GM18868 (cell line): ENCODE data around the gene KLHL14.

Experiments
- ATAC-seq: cut with Tn5 transposase; IDR thresholded peaks from one replicate; pipeline ENCODE4 v1.9.1; 2021; ENCODE audit warnings: mild to moderate bottlenecking, moderate library complexity; ENCODE audit not compliant: unreplicated experiment

The KLHL14 gene

DNA sequence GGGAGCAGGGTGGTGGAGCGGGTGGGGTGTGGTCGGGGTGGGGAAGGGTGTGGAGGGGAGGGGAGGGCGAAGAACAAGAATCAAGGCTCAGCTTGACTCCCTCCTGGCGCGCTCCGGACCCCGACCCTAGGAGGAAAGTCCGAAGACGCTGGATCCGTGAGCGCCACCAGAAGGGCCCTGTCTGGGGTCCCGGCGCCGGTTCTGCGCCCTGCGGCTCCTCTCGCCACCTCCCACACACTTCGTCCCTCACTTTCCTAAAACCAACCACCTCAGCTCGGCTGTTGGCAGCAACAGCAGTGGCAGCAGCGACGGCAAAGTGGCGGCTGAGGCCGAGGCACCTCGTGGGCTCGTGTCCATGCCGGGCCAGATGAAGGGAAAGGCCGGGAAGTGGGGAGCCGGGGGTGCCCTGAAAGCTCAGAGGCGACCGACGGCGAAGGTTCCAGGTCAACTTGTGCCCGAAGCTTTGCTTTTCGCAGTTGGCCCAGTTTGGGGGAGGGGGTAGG is 2.1 kb downstream of the KLHL14 start:
- no peak for ATAC-seq

DNA sequence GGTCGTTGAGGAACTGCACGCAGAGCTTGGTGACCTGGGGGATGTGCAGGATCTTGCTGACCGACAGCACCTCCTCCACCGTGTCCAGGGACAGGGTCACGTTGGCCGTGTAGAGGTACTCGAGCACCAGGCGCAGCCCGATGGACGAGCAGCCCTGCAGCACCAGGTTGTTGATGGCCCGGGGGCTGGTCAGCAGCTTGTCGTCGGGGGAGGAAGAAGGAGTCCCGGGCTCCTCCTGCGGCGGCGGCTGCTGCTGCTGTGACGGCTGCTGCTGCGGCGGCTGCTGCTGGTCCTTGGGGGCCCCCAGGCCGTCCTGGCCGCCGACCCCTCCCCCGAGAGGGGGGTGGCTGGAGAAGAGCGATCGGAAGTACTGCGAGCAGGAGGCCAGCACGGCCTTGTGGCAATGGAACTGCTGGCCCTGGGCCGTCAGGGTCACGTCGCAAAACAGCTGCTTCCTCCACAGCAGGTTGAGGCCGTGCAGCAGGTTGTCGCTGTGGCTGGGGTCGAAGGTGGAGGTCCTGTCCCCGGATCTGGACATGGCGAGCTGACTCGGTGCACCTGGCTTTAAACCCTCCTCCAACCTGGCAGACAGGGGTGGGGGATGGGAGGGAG is 2.7 kb downstream of the KLHL14 start:
- no peak for ATAC-seq

DNA sequence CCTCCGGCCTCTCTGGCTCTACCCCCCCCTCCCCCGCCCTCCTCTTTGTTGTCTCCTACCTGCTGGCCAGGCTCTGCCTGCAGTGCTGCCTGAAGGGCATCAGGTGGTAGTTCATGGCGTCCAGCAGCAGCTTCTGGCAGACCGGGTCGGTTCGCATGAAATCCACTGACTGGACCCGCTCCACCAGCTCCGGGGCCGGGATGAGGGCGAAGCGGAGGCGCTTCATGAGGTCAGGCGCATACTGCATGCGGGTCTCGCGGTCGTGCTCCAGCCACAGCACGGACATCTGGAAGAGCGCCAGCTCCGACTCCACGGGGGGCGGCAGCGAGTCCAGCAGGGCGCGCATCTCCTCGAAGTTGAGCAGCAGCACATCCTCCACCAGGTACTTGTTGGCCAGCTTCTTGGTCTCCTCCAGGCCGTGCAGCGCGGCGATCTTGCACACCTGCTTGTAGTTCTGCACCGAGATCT is 3.2 kb downstream of the KLHL14 start:
- no peak for ATAC-seq

DNA sequence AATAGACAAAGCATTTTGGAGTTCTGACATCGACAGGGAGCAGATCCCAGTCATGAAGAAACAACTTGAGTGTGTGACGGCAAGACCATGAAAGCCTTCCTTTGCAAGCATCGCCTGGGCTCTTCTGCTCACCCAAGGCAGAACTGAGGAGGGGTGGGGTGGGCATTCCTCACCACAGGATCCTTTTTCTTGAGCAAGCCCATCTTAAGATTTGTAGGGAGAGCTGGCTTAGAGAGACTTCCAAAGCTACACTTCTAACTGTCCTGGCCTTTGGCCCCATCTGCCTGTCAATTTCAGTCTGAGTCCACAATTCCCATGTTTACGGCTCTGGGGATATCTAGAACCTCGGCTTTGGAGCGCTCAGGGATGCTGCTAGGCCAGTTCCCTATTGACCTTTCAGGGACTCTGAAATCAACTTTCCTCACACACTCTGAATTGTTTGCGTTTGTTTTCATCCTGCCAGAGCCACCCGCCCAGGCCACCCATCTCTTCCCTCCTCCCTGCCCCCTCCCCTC is 3.7 kb downstream of the KLHL14 start:
- ATAC-seq: no peak

DNA sequence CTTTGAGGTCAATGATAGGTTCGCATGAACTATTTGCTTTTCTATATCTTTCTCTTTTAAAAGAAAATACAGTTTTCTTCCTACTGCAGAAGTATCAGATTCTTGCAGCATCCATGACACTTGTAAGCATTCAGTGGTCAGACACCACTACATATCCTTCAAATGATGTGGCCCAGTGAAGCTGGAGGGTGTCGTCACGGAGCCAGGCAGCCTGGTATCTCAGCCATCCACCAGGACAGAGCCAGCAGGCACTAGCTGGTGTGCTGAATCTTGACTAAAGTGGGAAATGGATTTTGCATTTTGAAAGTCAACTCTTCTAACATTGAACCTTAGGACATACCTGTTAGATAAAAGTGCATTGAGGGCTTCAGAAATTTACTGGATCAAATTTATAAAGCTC is 5.4 kb downstream of the KLHL14 start:
- no peak for ATAC-seq

DNA sequence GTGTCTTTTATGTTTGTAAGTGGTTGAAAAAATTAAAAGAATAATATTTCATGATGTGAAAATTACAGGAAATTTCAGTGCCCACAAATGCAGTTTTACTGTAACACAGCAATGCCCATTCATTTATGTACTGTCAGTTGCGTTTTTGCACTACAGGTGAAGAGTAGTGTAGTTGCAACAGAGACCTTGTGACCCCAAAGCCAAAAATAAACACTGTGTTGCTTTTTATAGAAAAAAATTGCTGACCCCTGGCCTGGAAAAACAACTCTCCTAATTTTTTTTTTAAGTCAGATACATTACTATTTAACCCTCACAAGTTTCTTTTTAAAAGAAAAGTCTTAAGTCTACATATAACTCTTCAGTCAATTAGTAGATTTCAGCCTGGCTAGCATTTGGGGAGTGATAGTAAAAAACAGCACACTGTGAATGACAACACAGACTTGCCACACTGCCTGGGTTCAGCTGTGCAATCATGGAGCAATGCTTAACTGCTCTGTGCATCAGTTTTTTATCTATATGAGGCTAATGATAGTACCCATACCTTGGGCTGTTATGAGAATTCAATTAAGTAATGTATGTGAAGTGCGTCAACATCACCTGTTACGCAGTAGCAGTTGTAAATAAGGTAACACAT is 8.1 kb downstream of the KLHL14 start:
- ATAC-seq: no peak

DNA sequence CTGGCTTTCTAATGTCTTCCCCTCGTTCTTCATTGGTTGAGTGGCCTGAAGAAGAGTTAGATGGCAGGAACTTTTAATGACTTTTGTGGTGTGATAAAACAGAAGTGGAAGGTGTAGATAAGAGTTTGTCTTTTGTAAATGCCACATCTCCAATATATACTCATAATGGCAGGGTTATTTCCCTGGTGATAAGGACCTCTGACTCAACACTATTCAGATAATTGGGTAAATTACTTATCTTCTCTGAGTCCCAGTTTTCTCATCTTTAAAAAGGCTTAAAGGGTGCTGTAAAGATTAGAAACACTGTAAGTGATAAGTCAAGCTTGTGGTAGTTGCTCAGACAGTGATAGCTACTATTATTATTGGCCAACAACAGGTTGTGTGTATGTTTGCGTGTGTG is 9.5 kb downstream of the KLHL14 start:
- no peak for ATAC-seq

DNA sequence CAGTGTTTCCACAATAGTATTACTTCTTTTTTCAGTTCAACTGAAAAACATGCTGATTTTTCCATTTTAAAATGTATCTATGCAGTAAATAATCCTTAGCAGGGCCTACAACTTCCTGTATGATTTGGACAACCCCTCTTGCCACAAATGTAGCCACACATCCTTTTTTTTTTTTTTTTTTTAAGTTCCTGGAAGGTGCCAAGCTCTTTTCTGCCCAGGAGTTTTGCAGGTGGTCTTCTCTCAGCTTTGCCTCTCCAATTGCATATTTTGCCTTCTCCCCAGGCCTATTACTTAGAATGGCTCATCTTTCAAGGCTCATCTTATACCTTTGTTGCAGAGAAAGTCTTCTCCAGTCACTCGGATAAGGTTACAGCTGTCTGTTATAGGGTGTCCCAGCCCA is 11.6 kb downstream of the KLHL14 start:
- no peak for ATAC-seq

DNA sequence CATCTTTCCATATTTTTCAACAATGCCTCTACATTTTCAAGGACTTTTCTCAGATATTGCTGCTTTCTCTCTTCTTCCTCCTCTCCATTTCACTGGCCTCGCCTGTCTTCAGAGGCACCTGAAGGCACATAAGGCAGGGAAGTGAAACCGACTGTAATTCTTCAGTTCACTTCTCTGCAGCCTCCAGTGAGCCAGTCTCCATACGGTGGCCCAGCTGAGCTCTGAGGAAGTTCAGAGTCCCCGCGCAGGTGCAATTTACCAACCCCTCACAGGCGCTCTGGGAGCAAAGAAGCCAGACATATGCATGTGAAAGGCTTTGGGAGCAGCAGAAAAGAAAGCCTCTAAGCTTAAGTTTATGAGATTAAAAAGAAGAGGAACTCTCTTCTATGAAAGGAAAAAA is 12.4 kb downstream of the KLHL14 start:
- ATAC-seq: peak; percentile 99

DNA sequence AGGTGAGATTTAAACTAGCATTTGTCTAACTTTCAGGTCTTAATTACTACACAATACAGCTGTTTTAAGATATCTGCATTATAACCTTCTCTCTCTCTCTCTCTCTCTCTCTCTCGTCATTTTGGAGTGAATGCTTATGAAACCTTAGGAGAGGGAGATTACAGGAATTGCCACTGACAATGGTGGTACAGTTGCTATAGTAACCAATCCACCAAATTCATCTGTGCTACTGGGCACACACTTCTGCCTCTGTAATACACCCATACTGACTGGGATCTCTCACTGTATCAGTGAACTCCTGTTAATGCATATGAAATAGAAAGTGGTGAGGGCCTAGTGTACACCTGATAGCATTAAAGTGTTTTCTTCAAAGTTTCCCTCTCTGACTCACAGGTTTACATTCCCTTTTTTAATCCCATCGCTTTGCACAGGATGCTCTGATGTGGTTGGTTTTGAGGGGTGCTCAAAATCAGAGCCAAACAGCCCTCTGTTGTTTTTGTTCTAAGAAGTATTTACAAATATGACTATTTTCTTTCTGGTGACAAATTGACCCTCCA is 13.1 kb downstream of the KLHL14 start:
- peak; percentile 33 for ATAC-seq

DNA sequence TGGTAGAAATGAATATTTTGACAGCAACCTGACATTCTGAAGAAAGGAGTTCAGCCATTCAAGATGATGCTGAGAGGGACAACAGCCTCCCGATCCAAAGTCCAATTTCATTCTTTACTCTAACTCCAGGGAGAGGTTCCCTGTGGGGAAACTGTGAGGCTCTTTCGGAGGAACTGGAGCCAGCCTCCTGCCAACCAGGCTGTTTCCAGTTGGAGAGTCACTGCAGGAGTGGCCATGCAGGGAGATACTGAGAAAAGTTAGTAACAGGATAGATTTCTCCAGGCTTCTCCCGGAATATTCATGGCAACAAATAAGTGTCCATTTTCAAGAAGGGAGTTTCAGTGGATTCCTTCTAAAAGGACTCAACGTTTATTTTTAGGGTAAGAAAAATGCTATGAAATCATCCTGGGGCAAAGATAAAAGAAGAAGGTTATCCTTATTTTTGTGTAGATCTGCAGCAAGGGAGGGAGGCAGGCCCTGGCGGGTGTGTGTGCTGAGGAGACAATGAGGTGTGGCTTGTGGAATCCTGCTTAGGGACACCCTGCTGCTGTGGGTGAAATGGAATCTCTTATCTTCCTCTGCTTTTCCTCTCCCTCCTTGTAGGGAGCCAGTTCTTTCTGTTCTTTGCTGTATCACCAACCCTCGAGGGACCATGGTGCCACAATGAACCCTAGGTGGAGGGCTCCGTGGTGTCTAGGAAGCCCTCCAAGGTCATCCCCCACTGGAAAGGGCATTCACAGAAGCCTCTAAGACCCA is 18.1 kb downstream of the KLHL14 start:
- ATAC-seq: no peak

DNA sequence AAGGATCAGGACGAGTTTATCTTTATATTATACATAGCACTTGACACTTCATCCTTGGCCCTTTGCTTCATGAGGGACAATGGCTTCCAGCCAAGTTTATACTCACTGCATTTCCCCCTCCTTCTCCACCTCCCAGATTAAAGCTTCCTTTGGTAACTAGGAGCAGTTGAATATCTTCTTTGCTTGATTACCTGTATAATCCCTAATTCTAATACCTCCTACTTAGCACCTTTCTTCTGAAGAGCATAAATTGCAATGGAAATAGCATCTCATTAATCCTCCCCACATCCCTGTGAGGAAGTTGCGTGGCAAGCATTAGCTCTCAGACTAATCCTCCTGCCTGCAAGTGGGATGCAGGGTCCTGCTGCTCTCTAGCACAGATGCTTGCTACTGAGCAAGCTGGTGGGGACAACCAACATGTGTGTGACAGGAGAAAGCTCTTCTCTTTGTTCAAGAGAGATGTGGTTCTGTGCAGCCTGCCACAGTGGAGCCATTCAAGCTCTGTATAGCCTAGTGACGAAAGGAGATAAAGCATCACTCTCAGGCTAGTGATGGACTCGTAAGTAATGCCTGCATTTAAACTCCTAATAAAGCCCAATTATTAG is 19.1 kb downstream of the KLHL14 start:
- ATAC-seq: no peak

DNA sequence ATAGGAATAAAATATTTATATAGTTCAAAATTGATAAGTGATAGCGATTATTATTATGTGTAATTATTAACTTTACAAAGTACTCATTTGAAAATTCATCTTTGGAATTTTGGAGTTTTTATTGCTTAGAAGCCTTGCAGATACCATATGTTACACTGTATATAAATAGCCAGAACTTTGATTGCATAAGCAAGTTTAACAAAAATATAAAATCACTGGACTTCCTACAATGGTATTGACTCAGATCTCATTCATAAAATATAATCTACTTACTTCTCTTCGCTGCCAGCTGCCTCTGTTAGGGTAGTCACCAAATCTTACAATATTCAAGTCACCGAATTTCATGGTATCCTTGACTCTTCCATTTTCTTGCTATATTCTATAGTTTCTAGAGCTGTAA is 22.5 kb downstream of the KLHL14 start:
- no peak for ATAC-seq

DNA sequence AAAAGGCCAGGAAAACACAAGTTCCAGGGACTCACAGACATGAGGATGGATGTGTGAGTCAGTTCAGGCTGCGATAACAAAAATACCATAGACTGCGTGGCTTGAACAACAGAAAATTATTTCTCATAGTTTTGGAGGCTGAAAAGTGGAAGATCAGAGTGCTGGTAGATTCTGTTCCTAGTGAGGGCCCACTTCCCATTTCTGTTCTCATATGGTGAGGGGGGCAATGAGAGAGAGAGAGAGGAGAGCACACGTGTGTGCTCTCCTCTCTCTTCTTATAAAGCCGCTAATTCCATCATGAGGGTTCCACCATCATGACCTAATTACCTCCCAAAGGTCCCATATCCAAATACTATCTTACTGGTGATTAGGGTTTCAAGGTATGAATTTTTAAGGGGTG is 23.0 kb downstream of the KLHL14 start:
- ATAC-seq: no peak

DNA sequence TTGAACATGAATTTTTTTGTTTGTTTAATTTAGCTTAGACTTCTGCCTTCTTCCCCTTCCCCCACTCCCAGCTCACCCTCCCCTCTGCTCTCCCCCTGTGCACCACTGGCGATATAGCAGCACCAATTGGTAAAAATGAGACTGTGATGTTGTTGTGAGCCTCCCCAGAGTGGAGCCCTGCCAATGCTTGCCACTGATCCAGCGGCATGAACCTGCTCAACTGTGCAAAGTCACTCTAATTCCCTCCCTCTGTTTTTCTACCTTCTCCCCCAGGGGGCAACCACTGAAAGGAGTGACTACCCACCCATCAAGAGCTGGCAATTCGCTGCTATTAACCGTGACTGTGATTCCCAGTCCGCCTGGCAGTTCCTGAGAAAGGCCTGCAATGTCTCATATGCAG is 30.2 kb downstream of the KLHL14 start:
- ATAC-seq: no peak

DNA sequence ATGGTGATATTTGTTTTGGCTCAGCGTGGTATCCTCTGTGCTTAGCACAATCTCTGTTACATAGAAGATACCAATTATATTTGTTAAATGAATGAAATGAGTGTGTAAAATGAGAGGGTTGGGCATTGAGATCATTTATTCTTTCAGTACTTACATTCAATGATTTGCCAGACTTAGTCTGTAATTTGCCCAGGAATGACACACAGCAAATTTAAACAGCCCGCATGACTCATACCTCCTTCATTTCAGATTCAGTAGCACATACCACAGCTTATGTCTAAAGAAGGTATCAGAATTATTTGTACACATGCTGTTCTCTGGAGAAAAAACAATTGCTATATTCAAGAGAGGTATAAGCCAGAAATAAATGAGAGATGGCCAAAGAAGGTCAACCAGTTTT is 37.0 kb downstream of the KLHL14 start:
- peak; percentile 51 for ATAC-seq

DNA sequence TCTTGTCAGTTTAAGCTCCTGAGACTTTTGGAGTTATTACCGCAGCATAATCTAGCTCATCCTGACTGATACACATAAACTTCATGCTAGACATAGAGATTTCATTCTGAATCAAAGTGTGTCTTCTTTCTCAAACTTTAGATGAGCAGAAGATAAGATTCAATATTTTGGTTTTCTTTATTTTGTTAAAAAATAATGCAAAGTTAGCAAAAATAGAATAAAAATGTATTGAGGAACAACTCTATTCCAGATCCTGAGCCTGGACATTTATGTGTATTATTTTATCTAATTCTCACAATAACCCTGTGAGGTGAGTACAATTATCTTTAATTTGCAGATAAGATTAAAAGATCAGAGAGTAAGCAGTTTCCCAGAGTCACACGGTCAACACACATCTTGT is 38.4 kb downstream of the KLHL14 start:
- no peak for ATAC-seq

DNA sequence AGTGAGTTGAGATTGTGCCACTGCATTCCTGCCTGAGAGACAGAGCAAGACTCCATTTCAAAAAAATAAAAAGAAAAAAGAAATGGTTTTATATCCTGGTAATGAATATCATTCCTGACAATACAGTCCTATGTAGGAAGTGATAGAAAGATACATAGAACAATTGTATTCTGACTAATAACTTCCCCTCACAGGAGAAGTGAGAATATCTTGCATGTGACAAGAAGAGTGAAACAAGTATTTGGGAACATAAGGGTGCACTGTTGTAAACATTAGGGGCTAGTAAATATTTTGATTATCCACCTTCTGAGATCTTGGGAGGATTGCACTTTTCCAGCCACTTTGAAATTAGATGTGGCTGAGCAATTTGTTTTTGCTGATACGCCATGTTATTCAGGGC is 40.7 kb downstream of the KLHL14 start:
- ATAC-seq: peak; percentile 27

DNA sequence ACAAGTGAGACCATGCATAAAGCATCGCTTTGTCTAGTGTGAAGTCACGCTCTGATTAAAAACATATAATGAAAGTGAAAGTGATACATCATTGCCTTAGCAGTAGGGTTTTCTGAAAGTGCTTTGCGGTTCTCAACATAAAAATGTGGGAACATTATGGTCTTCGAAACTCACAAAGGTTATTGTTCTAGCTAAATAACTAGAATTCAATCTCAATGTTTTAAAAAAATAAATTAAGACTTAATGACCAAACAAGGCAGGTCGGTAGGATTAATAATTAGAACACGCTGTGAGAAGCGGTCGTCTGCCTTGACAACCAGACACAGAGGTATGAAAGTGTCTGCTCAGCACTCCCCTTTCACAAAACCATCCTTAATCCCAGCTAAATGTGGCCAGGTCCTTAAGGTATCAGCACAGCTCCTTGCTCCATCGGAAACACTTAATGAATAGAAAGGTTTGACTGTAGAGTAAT is 42.2 kb downstream of the KLHL14 start:
- peak; percentile 99 for ATAC-seq

DNA sequence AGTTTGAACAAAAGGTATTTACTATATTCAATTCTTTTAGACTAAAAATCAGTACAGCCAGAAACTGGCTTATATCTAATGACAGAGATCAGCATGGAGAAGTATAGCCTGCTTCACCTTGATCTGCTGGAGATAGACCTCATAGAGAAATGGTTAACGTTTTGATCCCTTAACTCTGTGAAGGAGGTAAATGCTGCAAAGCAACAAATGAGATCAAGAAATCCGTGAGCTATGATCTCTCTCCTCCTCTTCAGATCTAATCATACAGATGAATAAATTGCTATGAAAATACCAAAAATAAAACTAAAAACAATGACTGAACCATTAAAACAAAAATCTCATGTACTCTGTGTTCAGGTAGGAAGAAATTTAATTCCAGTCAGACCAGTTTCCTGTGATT is 42.8 kb downstream of the KLHL14 start:
- no peak for ATAC-seq
